CD4-positive, alpha-beta memory T cell (primary cell): ENCODE data around the gene MRGPRF. TPM values are rescaled to one million over a fixed set of nuclear protein-coding genes. Genes with fewer than 3 reads are reported as not detected.

Experiments
- CTCF ChIA-PET: fragments of 350-600 bp; sonication (Branson Sonifier 250); formaldehyde crosslinking; loops from one replicate; lab custom pipeline; 2021; ENCODE audit warnings: inconsistent platforms; ENCODE audit not compliant: partially characterized antibody; lab: Charles Lee
- POLR2A ChIA-PET: fragments of 350-600 bp; sonication (Branson Sonifier 250); formaldehyde crosslinking; loops from one replicate; lab custom pipeline; 2021; ENCODE audit not compliant: partially characterized antibody; lab: Charles Lee
- DNase-seq, 5 donors: peaks; one replicate each; pipeline versions ENCODE4 v3.0.0 to v3.0.0-alpha.2; 2020 to 2022; ENCODE audit warnings: mixed read lengths in 1 of 5
- H3K27ac ChIP-seq: one replicate; pipeline ENCODE4 v1.7.0; 2013; ENCODE audit warnings: low read depth, low read length
- H3K27me3 ChIP-seq: 2 replicates; pipeline ENCODE4 v1.7.0; 2013; ENCODE audit warnings: mild to moderate bottlenecking, low read length, moderate library complexity; ENCODE audit not compliant: insufficient read depth
- H3K36me3 ChIP-seq: 2 replicates; pipeline ENCODE4 v1.7.0; 2013; ENCODE audit warnings: mild to moderate bottlenecking, low read length, moderate library complexity; ENCODE audit not compliant: insufficient read depth
- H3K4me1 ChIP-seq: 2 replicates; pipeline ENCODE4 v1.7.0; 2013; ENCODE audit warnings: mild to moderate bottlenecking, low read length, moderate library complexity; ENCODE audit not compliant: insufficient read depth
- H3K4me3 ChIP-seq, 2 donors: one replicate each; pipeline ENCODE4 v1.7.0; 2013; ENCODE audit warnings: low read length in 2 of 2, mild to moderate bottlenecking in 1 of 2
- H3K9me3 ChIP-seq, 2 donors: one replicate each; pipeline ENCODE4 v1.7.0; 2013; ENCODE audit warnings: low read length in 2 of 2, control low read depth in 1 of 2; ENCODE audit not compliant: control insufficient read depth in 1 of 2
- H3K27ac Mint-ChIP-seq, 7 donors: one replicate each; pipeline ENCODE4 v1.8.0; 2020 to 2021; ENCODE audit warnings: mixed read lengths in 7 of 7, mild to moderate bottlenecking in 6 of 7, inconsistent platforms in 3 of 7, moderate library complexity in 3 of 7
- H3K27me3 Mint-ChIP-seq, 2 donors: one replicate each; pipeline ENCODE4 v1.8.0; 2020 to 2021; ENCODE audit warnings: mixed read lengths in 2 of 2
- H3K36me3 Mint-ChIP-seq, 2 donors: one replicate each; pipeline ENCODE4 v1.8.0; 2020 to 2021; ENCODE audit warnings: mixed read lengths in 2 of 2, inconsistent platforms in 1 of 2, mild to moderate bottlenecking in 1 of 2
- H3K4me1 Mint-ChIP-seq, 4 donors: one replicate each; pipeline ENCODE4 v1.8.0; 2020 to 2021; ENCODE audit warnings: mixed read lengths in 4 of 4, mild to moderate bottlenecking in 1 of 4
- H3K4me3 Mint-ChIP-seq, 8 donors: one replicate each; pipeline ENCODE4 v1.8.0; 2020 to 2021; ENCODE audit warnings: mixed read lengths in 8 of 8, mild to moderate bottlenecking in 7 of 8, moderate library complexity in 6 of 8, inconsistent platforms in 3 of 8
- H3K9me3 Mint-ChIP-seq, 8 donors: one replicate each; pipeline ENCODE4 v1.8.0; 2020 to 2021; ENCODE audit warnings: mixed read lengths in 8 of 8, mild to moderate bottlenecking in 5 of 8, inconsistent platforms in 3 of 8, moderate library complexity in 1 of 8
- intact Hi-C: fragments of 100-400 bp; cut with micrococcal nuclease; formaldehyde crosslinking; loops from one replicate; pipeline ENCODE4 v1.15.1; 2023
- polyA plus RNA-seq, 2 donors: library from polyadenylated mRNA; unstranded; fragments of 300-500 nt; fragmentation: Illumina TruSeq; gene quantifications; one replicate each; pipeline ENCODE4 v1.2.3, GENCODE V29; 2021
- total RNA-seq, 2 experiments: library from RNA; stranded (reverse); gene quantifications; one replicate each; pipeline ENCODE4 v1.2.3, GENCODE V29; 2021

Gene MRGPRF
- total and polyA plus RNA-seq, 4 experiments from 2014 or later = not detected

- H3K9me3 ChIP-seq = no peaks in the 10 kb centered on the region
- no peaks in the 10 kb centered on the region for H3K9me3 Mint-ChIP-seq
- CTCF ChIA-PET = no interaction called here
- no peaks in the 10 kb centered on the region for H3K4me1 ChIP-seq
- no peaks in the 10 kb centered on the region for H3K27me3 ChIP-seq
- no peak overlapping the region for H3K4me3 Mint-ChIP-seq
- no peaks in the 10 kb centered on the region for H3K36me3 ChIP-seq
- H3K27ac Mint-ChIP-seq = no peak overlapping the region
- no peaks in the 10 kb centered on the region for H3K36me3 Mint-ChIP-seq
- intact Hi-C loops = no loop called here
- no peak overlapping the region for H3K27ac ChIP-seq
- DNase-seq = no peak
- H3K4me3 ChIP-seq = no peak overlapping the region
- POLR2A ChIA-PET = interaction anchor here (1.2 kb wide), 1 partner anchor 16 kb away, joined by 3 read pairs; the partner anchor contains the start of gene TPCN2
- peaks cover 0 to 1% (median 0%) of the 10 kb centered on the region in 4 donors for H3K4me1 Mint-ChIP-seq
- H3K27me3 Mint-ChIP-seq = peaks cover 4 to 6% of the 10 kb centered on the region in 2 donors
Observed at GRCh38 chr11:69032833-69033232, 19.8 kb upstream of the MRGPRF start.

DNA sequence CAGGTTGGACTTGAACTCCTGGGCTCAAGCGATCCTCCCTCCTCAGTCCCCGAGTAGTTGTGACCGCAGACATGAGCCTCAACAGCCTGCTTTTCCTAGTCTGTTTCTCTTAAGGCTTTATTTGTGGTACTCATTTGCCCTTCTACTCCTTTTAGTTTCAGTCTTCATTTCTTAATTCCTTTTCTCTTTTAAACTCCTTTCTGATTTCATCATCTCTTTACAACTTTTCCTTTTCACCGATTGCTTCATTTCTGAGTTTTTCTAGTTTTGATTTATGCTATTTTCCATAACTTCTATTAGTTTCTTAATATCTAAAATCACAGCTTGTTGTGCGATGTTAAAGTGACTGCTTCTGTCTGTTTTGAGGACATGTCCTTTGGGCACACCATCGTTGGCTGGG, 17.3 kb upstream of the MRGPRF start:
- Histone ChIP-seq H3K36me3 (no peaks in the 10 kb centered on the region), H3K27ac (no peak overlapping the region), H3K9me3 (no peaks in the 10 kb centered on the region), H3K4me1 (no peaks in the 10 kb centered on the region), H3K27me3 (no peaks in the 10 kb centered on the region), H3K4me3 (no peak overlapping the region)
- ChIA-PET CTCF (no interaction called here), POLR2A (no interaction called here)
- intact Hi-C loops = no loop called here
- peaks cover 4% of the 10 kb centered on the region in 2 donors for H3K27me3 Mint-ChIP-seq
- no peaks in the 10 kb centered on the region for H3K9me3 Mint-ChIP-seq
- H3K4me3 Mint-ChIP-seq = no peak overlapping the region
- H3K4me1 Mint-ChIP-seq = peaks cover 0 to 1% (median 0%) of the 10 kb centered on the region in 4 donors
- H3K27ac Mint-ChIP-seq = peak overlapping the region in 2 of 7 donors; percentile 3 to 81
- no peak for DNase-seq
- H3K36me3 Mint-ChIP-seq = no peaks in the 10 kb centered on the region

DNA sequence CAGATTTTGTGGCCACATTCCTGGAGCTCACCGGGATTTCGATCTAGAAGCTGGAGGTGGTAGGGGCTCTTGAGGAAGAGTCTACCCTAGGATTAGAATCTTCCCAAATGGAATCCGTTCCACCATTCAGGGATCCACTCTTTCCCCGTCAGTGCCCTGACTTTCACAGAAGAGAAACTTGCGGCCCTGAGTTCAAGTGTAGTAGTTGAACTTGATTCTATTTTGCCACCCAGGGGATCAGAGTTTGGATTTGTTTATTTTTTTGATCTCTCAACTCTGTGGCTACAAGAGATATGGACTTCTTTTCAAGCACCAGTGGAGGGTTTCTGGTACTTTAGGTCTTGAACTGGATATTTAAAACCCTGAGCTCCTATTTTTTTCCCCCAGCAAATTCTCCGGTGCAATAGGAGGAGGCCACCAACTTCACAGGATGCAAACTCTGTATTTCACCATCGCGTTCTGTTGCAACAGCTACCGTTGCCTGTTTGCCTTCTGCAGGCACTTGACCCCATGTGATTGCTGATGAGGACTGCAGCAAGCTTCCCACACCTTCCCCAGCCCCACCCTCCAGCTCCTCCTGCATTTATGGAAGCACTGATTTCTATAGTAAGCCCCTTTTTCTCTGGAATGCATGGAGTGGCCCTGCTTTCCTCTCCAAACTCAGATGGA, 14.8 kb upstream of the MRGPRF start:
- Histone ChIP-seq H3K9me3 (no peaks in the 10 kb centered on the region), H3K27me3 (no peaks in the 10 kb centered on the region), H3K4me1 (no peaks in the 10 kb centered on the region), H3K27ac (no peak overlapping the region), H3K36me3 (no peaks in the 10 kb centered on the region), H3K4me3 (no peak overlapping the region)
- intact Hi-C loops = no loop called here
- H3K27me3 Mint-ChIP-seq = peaks cover 0 to 2% of the 10 kb centered on the region in 2 donors
- H3K9me3 Mint-ChIP-seq = no peaks in the 10 kb centered on the region
- H3K27ac Mint-ChIP-seq = peak overlapping the region in 1 of 7 donors; percentile 27
- H3K36me3 Mint-ChIP-seq = no peaks in the 10 kb centered on the region
- peaks cover 0 to 1% (median 0%) of the 10 kb centered on the region in 4 donors for H3K4me1 Mint-ChIP-seq
- no peak for DNase-seq
- no peak overlapping the region for H3K4me3 Mint-ChIP-seq
- ChIA-PET POLR2A (no interaction called here), CTCF (no interaction called here)

DNA sequence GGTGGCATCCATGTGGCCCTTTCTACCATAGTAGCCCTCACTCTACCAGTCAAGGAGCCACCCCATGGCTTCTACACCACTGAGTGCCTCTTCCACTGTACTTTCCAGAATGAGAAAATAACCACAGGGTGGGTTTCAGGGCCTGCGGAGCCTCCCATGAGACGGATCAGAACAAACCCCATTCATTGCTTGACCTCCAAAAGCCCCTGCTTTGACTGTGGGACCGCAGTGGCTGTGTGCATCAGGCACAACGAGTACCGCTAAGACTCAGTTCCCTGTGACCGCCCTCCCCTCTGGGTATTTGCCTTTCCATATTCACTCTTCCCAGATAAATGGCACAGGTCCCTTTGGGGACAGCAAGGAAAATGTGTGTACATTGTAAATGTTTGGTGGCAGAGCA, 11.5 kb upstream of the MRGPRF start:
- H3K27ac ChIP-seq = no peak overlapping the region
- no peaks in the 10 kb centered on the region for H3K36me3 Mint-ChIP-seq
- no peak overlapping the region for H3K4me3 ChIP-seq
- ChIA-PET CTCF (no interaction called here), POLR2A (no interaction called here)
- H3K9me3 ChIP-seq = no peaks in the 10 kb centered on the region
- H3K4me1 Mint-ChIP-seq = no peaks in the 10 kb centered on the region
- no peaks in the 10 kb centered on the region for H3K27me3 ChIP-seq
- no peak overlapping the region for H3K27ac Mint-ChIP-seq
- H3K4me1 ChIP-seq = no peaks in the 10 kb centered on the region
- H3K9me3 Mint-ChIP-seq = no peaks in the 10 kb centered on the region
- no peak overlapping the region for H3K4me3 Mint-ChIP-seq
- no peaks in the 10 kb centered on the region for H3K36me3 ChIP-seq
- DNase-seq = no peak
- H3K27me3 Mint-ChIP-seq = peaks cover 0 to 2% of the 10 kb centered on the region in 2 donors
- intact Hi-C loops = no loop called here

GRCh38 chr11:69022260-69022659, 9.2 kb upstream of the MRGPRF start:
- CTCF ChIA-PET = no interaction called here
- no peaks in the 10 kb centered on the region for H3K9me3 Mint-ChIP-seq

GRCh38 chr11:69018924-69019323, 5.9 kb upstream of the MRGPRF start:
- CTCF ChIA-PET = no interaction called here
- no peak overlapping the region for H3K4me3 Mint-ChIP-seq
- no peak overlapping the region for H3K27ac Mint-ChIP-seq
- Histone ChIP-seq H3K27ac (no peak overlapping the region), H3K36me3 (no peaks in the 10 kb centered on the region), H3K9me3 (no peaks in the 10 kb centered on the region), H3K27me3 (no peaks in the 10 kb centered on the region), H3K4me1 (no peaks in the 10 kb centered on the region), H3K4me3 (no peak overlapping the region)
- intact Hi-C loops = no loop called here
- peaks cover under 1 to 2% of the 10 kb centered on the region in 2 donors for H3K27me3 Mint-ChIP-seq
- POLR2A ChIA-PET = no interaction called here
- H3K4me1 Mint-ChIP-seq = peaks cover 0 to 1% (median 0%) of the 10 kb centered on the region in 4 donors
- no peaks in the 10 kb centered on the region for H3K9me3 Mint-ChIP-seq
- DNase-seq = no peak
- H3K36me3 Mint-ChIP-seq = no peaks in the 10 kb centered on the region

More at GRCh38 chr11:69022260-69022659, 9.2 kb upstream of the MRGPRF start:
- Histone ChIP-seq H3K9me3 (no peaks in the 10 kb centered on the region), H3K4me3 (no peak overlapping the region), H3K4me1 (no peaks in the 10 kb centered on the region), H3K36me3 (no peaks in the 10 kb centered on the region), H3K27me3 (no peaks in the 10 kb centered on the region), H3K27ac (no peak overlapping the region)
- Mint-ChIP-seq H3K27me3 (peaks cover 0 to 2% of the 10 kb centered on the region in 2 donors), H3K36me3 (no peaks in the 10 kb centered on the region), H3K4me1 (no peaks in the 10 kb centered on the region), H3K27ac (no peak overlapping the region), H3K4me3 (no peak overlapping the region)
- POLR2A ChIA-PET = no interaction called here
- DNase-seq = no peak
- intact Hi-C loops = no loop called here

GRCh38 chr11:69017951-69018350, 4.9 kb upstream of the MRGPRF start:
- no peak overlapping the region for H3K4me3 ChIP-seq
- H3K9me3 ChIP-seq = no peaks in the 10 kb centered on the region
- H3K9me3 Mint-ChIP-seq = no peaks in the 10 kb centered on the region
- intact Hi-C loops = no loop called here
- H3K36me3 ChIP-seq = no peaks in the 10 kb centered on the region
- H3K27me3 ChIP-seq = no peaks in the 10 kb centered on the region
- no peak overlapping the region for H3K27ac Mint-ChIP-seq
- H3K4me3 Mint-ChIP-seq = no peak overlapping the region
- ChIA-PET CTCF (no interaction called here), POLR2A (no interaction called here)
- peaks cover 2 to 3% of the 10 kb centered on the region in 2 donors for H3K27me3 Mint-ChIP-seq
- peaks cover 0 to 1% (median 0%) of the 10 kb centered on the region in 4 donors for H3K4me1 Mint-ChIP-seq
- no peaks in the 10 kb centered on the region for H3K4me1 ChIP-seq
- no peak overlapping the region for H3K27ac ChIP-seq
- no peak for DNase-seq
- no peaks in the 10 kb centered on the region for H3K36me3 Mint-ChIP-seq
